ENCODE results near the gene OR10C1.
"Not testable (repeated sequence)": the region's sequence is repeated elsewhere in the genome, so short reads cannot be mapped to it uniquely, and the experiment has no call there.

OR10C1 gene

GRCh38 chr6:29439006-29439405 is at the start of gene OR10C1:
Gene OR10C1, plus strand, starts transcription at chr6:29439306. Its CDS starts 710 bp downstream, at chr6:29440016.
- DNase-seq = no peak
- in situ Hi-C loops (cut with MboI; ENCODE audit: low pct_unique_long_range_greater_than_20kb, low sequenced_read_pairs) = no loop called here

DNA sequence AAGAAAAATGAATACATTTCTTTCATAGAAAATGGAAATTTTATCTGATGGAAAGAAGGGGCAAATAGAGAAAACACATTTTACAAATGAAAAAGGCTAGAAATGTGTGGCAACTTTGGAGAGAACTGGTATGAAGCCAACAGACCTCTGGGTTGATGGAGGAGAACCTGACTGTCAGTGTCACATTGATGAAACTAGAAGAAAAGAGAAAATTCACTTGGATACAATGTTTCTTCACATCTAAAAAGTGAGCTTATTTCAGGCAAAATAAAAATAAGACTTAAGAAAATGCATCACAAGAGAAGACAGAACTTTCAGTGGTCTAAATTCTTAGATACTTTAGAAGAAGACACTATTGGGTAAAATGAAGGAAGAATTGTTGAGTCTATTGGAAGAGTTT is 43.8 kb upstream of the OR10C1 start, which contains the start of gene OR12D2:
TSS of gene OR12D2 (plus strand) at position 301 of the 400 bp plus-strand sequence. CDS start 1,069 bp downstream, outside the sequence.
- no peak for DNase-seq
- in situ Hi-C loops (cut with MboI; ENCODE audit: low pct_unique_long_range_greater_than_20kb, low sequenced_read_pairs) = no loop called here

DNA sequence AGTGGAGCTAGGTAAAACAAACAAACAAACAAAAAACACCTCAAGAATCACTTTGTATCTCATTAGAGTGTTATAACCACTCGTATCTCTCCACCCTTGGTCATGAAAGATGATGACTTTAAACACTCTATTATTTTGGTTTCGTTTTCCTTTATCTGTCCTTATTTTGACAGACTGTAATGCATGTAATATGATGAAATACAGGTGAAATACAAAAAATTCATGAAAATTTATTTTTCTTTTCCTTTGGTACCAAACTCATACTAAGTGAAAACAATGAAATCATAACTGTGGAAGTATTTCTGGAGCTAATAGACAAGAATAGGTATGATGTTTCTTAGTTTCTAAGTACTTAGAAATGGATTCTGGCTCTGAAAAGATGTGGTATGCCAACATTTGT is 39.6 kb upstream of the OR10C1 start:
- DNase-seq = no peak
- in situ Hi-C loops (cut with MboI; ENCODE audit: low pct_unique_long_range_greater_than_20kb, low sequenced_read_pairs) = no loop called here

DNA sequence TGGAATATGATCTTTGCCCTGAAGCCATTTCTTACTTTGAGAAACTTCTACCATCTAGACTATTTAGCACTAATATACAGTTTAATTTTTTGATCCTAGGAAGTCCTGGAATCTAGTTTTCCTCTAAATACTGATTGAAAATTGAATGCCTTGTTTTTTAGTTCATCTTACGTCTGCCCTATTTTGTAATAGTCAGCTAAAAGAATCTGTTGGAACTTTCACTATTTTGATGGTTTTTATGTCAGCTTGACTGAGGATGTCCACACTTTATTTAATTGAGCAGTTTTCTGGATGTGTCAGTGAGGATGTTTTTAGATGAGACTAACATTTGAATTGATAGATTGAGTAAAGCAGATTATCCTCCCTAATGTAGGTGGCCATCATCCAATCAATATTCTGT is 35.3 kb upstream of the OR10C1 start:
- in situ Hi-C loops (cut with MboI; ENCODE audit: low pct_unique_long_range_greater_than_20kb, low sequenced_read_pairs) = no loop called here
- no peak for DNase-seq

GRCh38 chr6:29414588-29414987 is 24.5 kb upstream of the OR10C1 start, which contains the start of gene OR12D1:
Gene OR12D1, plus strand, starts transcription at chr6:29414928.
- in situ Hi-C loops (cut with MboI; ENCODE audit: low pct_unique_long_range_greater_than_20kb, low sequenced_read_pairs) = no loop called here
- peak; percentile 3 for DNase-seq

GRCh38 chr6:29419516-29419915 is 19.6 kb upstream of the OR10C1 start:
- no peak for DNase-seq
- in situ Hi-C loops (cut with MboI; ENCODE audit: low pct_unique_long_range_greater_than_20kb, low sequenced_read_pairs) = no loop called here

DNA sequence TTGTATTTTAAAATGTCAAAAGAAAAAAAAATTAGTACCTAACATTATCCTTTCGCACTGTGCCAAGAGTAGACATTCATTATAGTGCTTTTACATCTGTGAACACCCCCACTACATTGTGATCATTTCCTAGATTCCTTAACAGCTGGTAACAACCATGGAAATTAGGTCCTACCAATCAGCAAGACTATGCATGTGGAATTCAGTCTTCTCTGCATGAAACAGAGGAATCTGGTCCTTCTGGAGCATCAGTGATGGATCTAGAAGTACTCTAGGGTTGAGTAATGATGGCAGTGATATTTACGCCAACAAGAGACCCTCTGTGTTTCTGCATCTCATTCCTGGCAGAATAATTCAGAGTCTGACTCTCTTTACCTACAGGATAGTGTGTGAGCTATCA is 14.9 kb upstream of the OR10C1 start:
- in situ Hi-C loops (cut with MboI; ENCODE audit: low pct_unique_long_range_greater_than_20kb, low sequenced_read_pairs) = no loop called here
- DNase-seq = no peak

GRCh38 chr6:29424575-29424974 is 14.5 kb upstream of the OR10C1 start:
- peak; percentile 3 for DNase-seq
- in situ Hi-C loops (cut with MboI; ENCODE audit: low pct_unique_long_range_greater_than_20kb, low sequenced_read_pairs) = no loop called here

- in situ Hi-C loops (cut with MboI; ENCODE audit: low pct_unique_long_range_greater_than_20kb, low sequenced_read_pairs) = no loop called here
- no peak for DNase-seq
Measured at GRCh38 chr6:29425075-29425474, 14.0 kb upstream of the OR10C1 start.

- in situ Hi-C loops (cut with MboI; ENCODE audit: low pct_unique_long_range_greater_than_20kb, low sequenced_read_pairs) = no loop called here
- DNase-seq = no peak
Measured at GRCh38 chr6:29426654-29427053, 12.5 kb upstream of the OR10C1 start.

DNA sequence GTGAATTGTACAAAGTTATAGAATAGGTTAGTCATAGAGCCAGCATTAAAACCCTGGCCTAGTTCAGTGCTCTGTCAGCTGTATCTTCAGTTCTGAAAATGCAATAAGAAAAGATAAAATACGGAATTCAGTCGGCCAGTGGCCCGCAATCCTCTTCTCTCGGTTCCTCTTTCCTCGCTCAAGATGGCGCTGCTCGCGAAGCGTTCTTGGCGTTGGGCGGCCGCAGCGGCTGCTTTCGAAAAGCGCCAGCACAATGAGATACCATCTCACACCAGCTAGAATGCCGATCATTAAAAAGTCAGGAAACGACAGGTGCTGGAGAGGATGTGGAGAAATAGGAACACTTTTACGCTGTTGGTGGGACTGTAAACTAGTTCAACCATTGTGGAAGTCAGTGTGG is 2.4 kb upstream of the OR10C1 start:
- in situ Hi-C loops (cut with MboI; ENCODE audit: low pct_unique_long_range_greater_than_20kb, low sequenced_read_pairs); DNase-seq: not testable (repeated sequence)

DNA sequence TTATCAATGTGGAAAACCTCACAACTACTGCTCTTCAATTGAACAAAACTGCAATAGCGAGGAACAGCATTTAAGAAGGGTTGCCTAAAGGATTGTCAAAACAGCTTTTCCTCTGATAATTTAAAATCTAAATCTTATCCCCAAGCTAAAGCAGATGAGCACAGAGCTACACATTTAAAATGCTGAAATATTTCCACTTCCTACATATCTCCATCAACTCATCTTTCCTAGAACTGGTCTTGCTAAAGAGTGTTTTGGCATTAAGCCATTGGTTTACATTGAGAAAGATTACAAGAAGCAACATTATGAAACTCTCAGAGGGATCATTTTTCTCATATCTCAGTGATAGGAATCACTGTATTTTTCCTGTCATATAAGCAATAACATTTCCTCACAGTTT is 3.6 kb downstream of the OR10C1 start:
- DNase-seq = no peak
- in situ Hi-C loops (cut with MboI; ENCODE audit: low pct_unique_long_range_greater_than_20kb, low sequenced_read_pairs) = no loop called here

DNA sequence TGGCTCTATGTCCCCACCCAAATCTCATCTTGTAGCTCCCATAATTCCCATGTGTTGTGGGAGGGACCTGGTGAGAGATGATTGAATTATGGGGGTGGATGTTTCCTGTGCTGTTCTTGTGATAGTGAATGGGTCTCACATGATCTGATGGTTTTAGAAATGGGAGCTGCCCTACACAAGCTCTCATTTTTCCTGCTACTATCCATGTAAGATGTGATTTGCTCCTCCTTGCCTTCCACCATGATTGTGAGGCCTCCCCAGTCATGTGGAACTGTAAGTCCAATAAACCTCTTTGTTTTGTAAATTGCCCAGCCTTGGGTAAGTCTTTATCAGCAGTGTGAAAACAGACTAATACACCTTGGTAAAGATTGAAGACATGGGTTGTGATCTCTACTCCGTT is 4.9 kb downstream of the OR10C1 start:
- in situ Hi-C loops (cut with MboI; ENCODE audit: low pct_unique_long_range_greater_than_20kb, low sequenced_read_pairs); DNase-seq: not testable (repeated sequence)

- no peak for DNase-seq
- in situ Hi-C loops (cut with MboI; ENCODE audit: low pct_unique_long_range_greater_than_20kb, low sequenced_read_pairs) = no loop called here
Measured at GRCh38 chr6:29447670-29448069, 8.6 kb downstream of the OR10C1 start.

DNA sequence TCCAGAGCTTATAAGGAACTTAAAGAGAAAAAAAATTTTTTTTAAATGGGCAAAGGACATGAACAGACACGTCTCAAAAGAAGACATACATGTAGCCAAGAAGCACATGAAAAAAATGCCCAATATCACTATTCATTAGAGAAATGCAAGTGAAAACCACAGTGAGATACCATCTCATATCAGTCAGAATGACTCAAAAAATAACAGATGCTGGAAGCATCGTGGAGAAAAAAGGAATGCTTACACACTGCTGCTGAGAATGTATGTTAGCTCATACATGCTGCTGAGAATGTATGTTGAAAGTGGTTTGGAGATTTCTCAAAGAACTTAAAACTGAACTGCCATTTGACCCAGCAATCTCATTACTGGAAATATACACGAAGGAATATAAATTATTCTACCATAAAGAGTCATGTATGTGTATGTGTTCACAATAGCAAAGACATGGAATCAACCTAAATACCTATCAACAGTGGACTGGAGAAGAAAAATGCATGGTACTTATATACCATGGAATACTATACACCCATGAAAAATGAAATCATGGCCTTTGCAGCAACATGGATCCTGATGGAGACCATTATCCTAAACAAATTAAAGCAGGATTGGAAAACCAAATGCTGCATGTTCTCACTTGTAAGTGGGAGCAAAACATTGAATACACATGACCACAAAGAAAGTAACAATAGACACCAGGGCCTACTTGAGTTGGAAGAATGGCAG is 12.5 kb downstream of the OR10C1 start:
- DNase-seq = no peak

GRCh38 chr6:29456971-29457370 is 17.9 kb downstream of the OR10C1 start, which contains the start of the genes OR11A1 and OR2H1:
Gene OR11A1, minus strand, starts transcription at chr6:29457071. Its CDS starts 29,430 bp downstream, at chr6:29427641.
Gene OR2H1, plus strand, starts transcription at chr6:29457155. Its CDS starts 4,615 bp downstream, at chr6:29461770.
- in situ Hi-C loops (cut with MboI; ENCODE audit: low pct_unique_long_range_greater_than_20kb, low sequenced_read_pairs) = no loop called here
- DNase-seq = no peak

More for the DNA sequence above, 12.5 kb downstream of the OR10C1 start:
- in situ Hi-C loops (cut with MboI; ENCODE audit: low pct_unique_long_range_greater_than_20kb, low sequenced_read_pairs) = no loop called here

- no peak for DNase-seq
- in situ Hi-C loops (cut with MboI; ENCODE audit: low pct_unique_long_range_greater_than_20kb, low sequenced_read_pairs) = no loop called here
Measured at GRCh38 chr6:29461021-29461814, 22.1 kb downstream of the OR10C1 start.

DNA sequence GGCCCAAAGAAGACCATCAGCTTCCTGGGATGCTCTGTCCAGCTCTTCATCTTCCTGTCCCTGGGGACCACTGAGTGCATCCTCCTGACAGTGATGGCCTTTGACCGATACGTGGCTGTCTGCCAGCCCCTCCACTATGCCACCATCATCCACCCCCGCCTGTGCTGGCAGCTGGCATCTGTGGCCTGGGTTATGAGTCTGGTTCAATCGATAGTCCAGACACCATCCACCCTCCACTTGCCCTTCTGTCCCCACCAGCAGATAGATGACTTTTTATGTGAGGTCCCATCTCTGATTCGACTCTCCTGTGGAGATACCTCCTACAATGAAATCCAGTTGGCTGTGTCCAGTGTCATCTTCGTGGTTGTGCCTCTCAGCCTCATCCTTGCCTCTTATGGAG is 22.9 kb downstream of the OR10C1 start:
- DNase-seq = no peak
- in situ Hi-C loops (cut with MboI; ENCODE audit: low pct_unique_long_range_greater_than_20kb, low sequenced_read_pairs) = no loop called here

GRCh38 chr6:29465279-29465678 is 26.2 kb downstream of the OR10C1 start:
- in situ Hi-C loops (cut with MboI; ENCODE audit: low pct_unique_long_range_greater_than_20kb, low sequenced_read_pairs) = no loop called here
- DNase-seq = no peak

DNA sequence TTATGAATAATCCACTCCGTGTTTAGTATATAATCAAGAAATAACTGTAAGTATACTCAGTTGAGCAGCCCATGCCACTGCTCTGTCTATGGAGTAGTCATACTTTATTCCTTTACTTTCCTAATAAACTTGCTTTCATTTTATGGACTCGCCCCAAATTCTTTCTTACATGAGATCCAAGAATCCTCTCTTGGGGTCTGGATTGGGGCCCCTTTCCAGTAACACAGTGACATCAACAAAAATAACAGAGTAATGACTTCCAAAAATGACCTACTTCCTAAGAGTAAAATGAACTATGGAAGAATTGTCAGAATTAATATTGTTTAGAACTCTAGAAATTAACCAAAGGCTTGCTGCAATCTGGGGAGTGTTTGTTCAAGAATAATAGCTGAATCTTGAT is 26.7 kb downstream of the OR10C1 start:
- in situ Hi-C loops (cut with MboI; ENCODE audit: low pct_unique_long_range_greater_than_20kb, low sequenced_read_pairs) = no loop called here
- DNase-seq = no peak

Data from KBM-7 (cell line).